Heart left ventricle (tissue), 13 donors: Measurements from ENCODE around the gene FAT1.

Experiments used
- POLR2A ChIP-seq, 2 donors: fragments of 450-650 bp; IDR thresholded peaks; one replicate each; pipeline ENCODE4 v1.6.1; 2017; ENCODE audit warnings: antibody characterized with exemption in 2 of 2, mild to moderate bottlenecking in 2 of 2, moderate library complexity in 2 of 2
- TF ChIP-seq, protein P1 (sequence below), 12 donors: fragments of 200-600 bp; sonication (generic) in 4 of 12; IDR thresholded peaks; one replicate each; pipeline versions ENCODE4 v1.5.0 to v1.8.0; 2018 to 2022; ENCODE audit warnings: antibody characterized with exemption in 12 of 12, mild to moderate bottlenecking in 5 of 12
- donor health status: ischemic (EF 13 %, LVEDD 7.1; RV severe dilation, severe dysfunction).
- donor health status: DM: no; HTN: yes; CAD: no.
- donor health status: DM: no; HTN: no; CAD: no.
- donor health status: ischemic (EF 25% LVEDD 6.9; RV normal size, moderate dysfunction).
- donor health status: ischemic (EF 25% LVEDD 5.7; RV mildly dilated, moderate dysfunction).
- donor health status: ischemic (EF 35%, LVEDD 5.7; RV mildly dilated, moderate dysfunction).
- donor health status: nonischemic (EF 11% LVEDD 7.7; RV severe dilation, severe dysfunction).
- donor health status: DM: yes; HTN: yes; CAD: no.
- donor health status: PGD.
- donor health status: ischemic (EF 29% LVEDD 5.4; RV normal size, mild dysfunction).
- donor health status: nonischemic (EF 23%, LVEDD 6.1; RV moderate dilation, normal function).

DNA sequence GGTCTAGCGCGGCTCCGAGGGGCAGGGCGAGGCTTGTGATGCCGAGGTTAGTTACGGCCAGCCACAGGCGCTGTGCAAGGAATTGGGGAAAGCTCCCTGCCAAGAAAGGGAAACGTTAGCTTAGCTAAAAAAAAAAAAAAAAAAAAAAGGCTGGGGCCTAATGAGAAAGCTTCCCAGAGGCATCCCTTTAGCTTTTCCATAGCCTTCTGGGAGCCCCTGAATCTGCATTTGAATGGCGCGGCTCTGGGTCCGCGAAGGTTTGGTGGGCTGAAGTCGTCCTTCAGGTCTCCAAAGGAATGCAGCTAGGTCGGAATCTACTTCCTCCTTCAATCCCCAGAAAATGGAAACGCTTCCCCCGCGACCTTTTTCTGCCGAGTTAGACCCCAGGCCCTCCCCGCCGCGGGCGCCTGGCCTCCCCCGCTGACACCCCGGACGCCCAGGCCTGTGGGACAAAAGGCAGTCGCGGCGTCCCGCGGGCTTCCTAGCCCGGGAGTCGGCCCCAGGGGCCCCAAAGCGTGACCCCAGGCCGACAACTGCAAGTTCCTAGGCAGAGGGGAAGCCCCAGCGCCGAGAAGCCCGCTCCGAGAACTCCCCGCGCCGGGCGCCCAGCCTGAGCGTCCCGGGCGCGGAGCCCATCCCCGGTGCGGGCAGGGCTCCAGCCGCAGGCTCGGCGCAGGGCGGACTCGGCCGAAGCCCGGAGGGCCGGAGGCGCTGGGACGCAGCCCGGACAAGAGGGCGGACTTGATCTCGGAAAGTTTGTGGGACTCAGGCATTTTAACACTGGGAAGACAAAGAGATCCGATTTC, 605 bp upstream of the FAT1 start:
- TF ChIP-seq, protein P1, sequence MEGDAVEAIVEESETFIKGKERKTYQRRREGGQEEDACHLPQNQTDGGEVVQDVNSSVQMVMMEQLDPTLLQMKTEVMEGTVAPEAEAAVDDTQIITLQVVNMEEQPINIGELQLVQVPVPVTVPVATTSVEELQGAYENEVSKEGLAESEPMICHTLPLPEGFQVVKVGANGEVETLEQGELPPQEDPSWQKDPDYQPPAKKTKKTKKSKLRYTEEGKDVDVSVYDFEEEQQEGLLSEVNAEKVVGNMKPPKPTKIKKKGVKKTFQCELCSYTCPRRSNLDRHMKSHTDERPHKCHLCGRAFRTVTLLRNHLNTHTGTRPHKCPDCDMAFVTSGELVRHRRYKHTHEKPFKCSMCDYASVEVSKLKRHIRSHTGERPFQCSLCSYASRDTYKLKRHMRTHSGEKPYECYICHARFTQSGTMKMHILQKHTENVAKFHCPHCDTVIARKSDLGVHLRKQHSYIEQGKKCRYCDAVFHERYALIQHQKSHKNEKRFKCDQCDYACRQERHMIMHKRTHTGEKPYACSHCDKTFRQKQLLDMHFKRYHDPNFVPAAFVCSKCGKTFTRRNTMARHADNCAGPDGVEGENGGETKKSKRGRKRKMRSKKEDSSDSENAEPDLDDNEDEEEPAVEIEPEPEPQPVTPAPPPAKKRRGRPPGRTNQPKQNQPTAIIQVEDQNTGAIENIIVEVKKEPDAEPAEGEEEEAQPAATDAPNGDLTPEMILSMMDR (IDR thresholded peaks at IDR 0.05) = no peak
- TF ChIP-seq POLR2A (IDR thresholded peaks at IDR 0.05) = no peak
